Panc1 (cell line): ENCODE results near the gene ASB2. TPM values are rescaled to one million over a fixed set of nuclear protein-coding genes. Genes with fewer than 3 reads are reported as not detected.

Source experiments
- ATAC-seq: fragments of 200-7000 bp; cut with Tn5 transposase; 2 replicates; pipeline ENCODE4 v1.9.1; 2020; ENCODE audit warnings: mild to moderate bottlenecking, moderate library complexity
- BruUV-seq: library from RNA; stranded (reverse); fragments of 400-500 nt; replicated peaks from 2 replicates; lab custom pipeline; 2021; lab: Mats Ljungman, UMichigan
- CTCF ChIA-PET: fragments of 300-600 bp; sonication (Branson Sonifier 250); formaldehyde crosslinking; loops from one replicate; lab custom pipeline; 2022; ENCODE audit warnings: antibody characterized with exemption; lab: Charles Lee
- POLR2A ChIA-PET: fragments of 300-600 bp; sonication (Branson Sonifier 250); formaldehyde crosslinking; loops from one replicate; lab custom pipeline; 2022; ENCODE audit warnings: antibody characterized with exemption; lab: Charles Lee
- DNase-seq: peaks from one replicate; pipeline ENCODE4 v3.0.0-alpha.2; 2010; ENCODE audit warnings: low read depth, low spot score
- H3K27ac ChIP-seq: 2 replicates; pipeline ENCODE4 v1.5.1; 2011; ENCODE audit warnings: mild to moderate bottlenecking, low read length, inconsistent platforms
- H3K27me3 ChIP-seq: fragments of 200-500 bp; sonication (Bioruptor generic); 2 replicates; pipeline ENCODE4 v1.6.0; 2014; ENCODE audit warnings: low read length, inconsistent platforms; ENCODE audit not compliant: control insufficient read depth, insufficient read depth
- H3K36me3 ChIP-seq: fragments of 200-500 bp; sonication (Bioruptor generic); 2 replicates; pipeline ENCODE4 v1.5.1; 2014; ENCODE audit warnings: inconsistent platforms, mild to moderate bottlenecking, low read length, moderate library complexity; ENCODE audit not compliant: control insufficient read depth, insufficient read depth
- H3K4me1 ChIP-seq: 2 replicates; pipeline ENCODE4 v1.5.1; 2011; ENCODE audit warnings: inconsistent platforms, mild to moderate bottlenecking, low read length, moderate library complexity; ENCODE audit not compliant: control insufficient read depth, insufficient read depth
- H3K4me3 ChIP-seq, 2 experiments: 2 replicates each; pipeline ENCODE4 v1.5.1; 2011 to 2012; ENCODE audit warnings: low read depth in 2 of 2, low read length in 2 of 2, mild to moderate bottlenecking in 2 of 2, inconsistent platforms in 1 of 2, moderate library complexity in 1 of 2
- H3K9me3 ChIP-seq: fragments of 200-500 bp; sonication (Bioruptor generic); 2 replicates; pipeline ENCODE4 v1.5.1; 2014; ENCODE audit warnings: low read depth, mild to moderate bottlenecking, inconsistent platforms, low read length, moderate library complexity; ENCODE audit not compliant: control insufficient read depth, insufficient read depth
- CTCF ChIP-seq: fragments of 450-650 bp; IDR thresholded peaks from 2 replicates; pipeline ENCODE4 v1.5.1; 2017; ENCODE audit warnings: mild to moderate bottlenecking
- POLR2AphosphoS5 ChIP-seq: IDR thresholded peaks from 2 replicates; pipeline ENCODE4 v1.6.1; 2012; ENCODE audit warnings: mild to moderate bottlenecking, low read depth, low read length, moderate library complexity
- SIN3A ChIP-seq: IDR thresholded peaks from 2 replicates; pipeline ENCODE4 v1.6.1; 2012; ENCODE audit warnings: low read depth, mild to moderate bottlenecking, low read length, moderate library complexity, borderline replicate concordance; ENCODE audit not compliant: insufficient read depth
- TCF7L2 ChIP-seq: IDR thresholded peaks from 2 replicates; pipeline ENCODE4 v1.6.1; 2011; ENCODE audit warnings: mild to moderate bottlenecking, low read depth, low read length, inconsistent platforms
- in situ Hi-C: cut with HindIII; loops from 2 replicates; pipeline ENCODE4 v1.10.0; 2016; ENCODE audit warnings: low sequenced_read_pairs, low pct_unique_long_range_greater_than_20kb
- intact Hi-C: fragments of 100-400 bp; cut with micrococcal nuclease; formaldehyde crosslinking; loops from one replicate; pipeline ENCODE4 v1.10.0; 2022; ENCODE audit not compliant: unreplicated experiment
- total RNA-seq: library from RNA; stranded (reverse); gene quantifications from one replicate; pipeline ENCODE4 v1.2.1, GENCODE V29; 2021; ENCODE audit not compliant: unreplicated experiment
- TF ChIP-seq, protein P1 (sequence below), 2 experiments: IDR thresholded peaks; 2 replicates each; pipeline ENCODE4 v1.6.1; 2011 to 2012; ENCODE audit warnings: low read depth in 2 of 2, control low read depth in 1 of 2, low read length in 1 of 2, mild to moderate bottlenecking in 1 of 2, moderate library complexity in 1 of 2; ENCODE audit not compliant: insufficient read depth in 1 of 2

ASB2 gene
- total RNA-seq, 1 experiment from 2014 or later = 0.28 TPM

DNA sequence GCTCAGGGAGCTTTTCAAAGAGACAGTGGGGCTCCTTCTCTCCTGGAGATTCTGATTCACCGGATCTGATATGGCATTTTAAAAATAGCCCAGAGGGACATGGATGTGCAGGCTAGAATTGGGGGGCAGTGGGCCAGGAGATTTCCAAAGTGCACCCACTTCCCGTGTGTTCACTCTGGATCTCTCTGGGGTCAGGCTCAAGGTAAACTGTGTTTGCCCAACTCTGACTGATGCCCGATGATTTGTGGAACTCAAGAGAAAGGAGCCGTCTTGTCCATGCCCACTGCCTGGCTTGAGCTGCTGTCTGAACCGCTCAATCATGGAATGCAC lies 31.3 kb downstream of the ASB2 start:
- H3K4me1 ChIP-seq = peaks cover 18% of the 10 kb centered on the region
- intact Hi-C loops = no loop called here
- POLR2A ChIA-PET = no interaction called here
- no peak for DNase-seq
- ATAC-seq = no peak
- H3K9me3 ChIP-seq = no peaks in the 10 kb centered on the region
- no peaks in the 10 kb centered on the region for H3K36me3 ChIP-seq
- CTCF ChIA-PET = no interaction called here
- H3K27ac ChIP-seq = no peak overlapping the region
- no peaks in the 10 kb centered on the region for H3K27me3 ChIP-seq
- TF ChIP-seq POLR2AphosphoS5 (no peak), SIN3A (no peak), CTCF (no peak), TCF7L2 (no peak)
- TF ChIP-seq, protein P1, sequence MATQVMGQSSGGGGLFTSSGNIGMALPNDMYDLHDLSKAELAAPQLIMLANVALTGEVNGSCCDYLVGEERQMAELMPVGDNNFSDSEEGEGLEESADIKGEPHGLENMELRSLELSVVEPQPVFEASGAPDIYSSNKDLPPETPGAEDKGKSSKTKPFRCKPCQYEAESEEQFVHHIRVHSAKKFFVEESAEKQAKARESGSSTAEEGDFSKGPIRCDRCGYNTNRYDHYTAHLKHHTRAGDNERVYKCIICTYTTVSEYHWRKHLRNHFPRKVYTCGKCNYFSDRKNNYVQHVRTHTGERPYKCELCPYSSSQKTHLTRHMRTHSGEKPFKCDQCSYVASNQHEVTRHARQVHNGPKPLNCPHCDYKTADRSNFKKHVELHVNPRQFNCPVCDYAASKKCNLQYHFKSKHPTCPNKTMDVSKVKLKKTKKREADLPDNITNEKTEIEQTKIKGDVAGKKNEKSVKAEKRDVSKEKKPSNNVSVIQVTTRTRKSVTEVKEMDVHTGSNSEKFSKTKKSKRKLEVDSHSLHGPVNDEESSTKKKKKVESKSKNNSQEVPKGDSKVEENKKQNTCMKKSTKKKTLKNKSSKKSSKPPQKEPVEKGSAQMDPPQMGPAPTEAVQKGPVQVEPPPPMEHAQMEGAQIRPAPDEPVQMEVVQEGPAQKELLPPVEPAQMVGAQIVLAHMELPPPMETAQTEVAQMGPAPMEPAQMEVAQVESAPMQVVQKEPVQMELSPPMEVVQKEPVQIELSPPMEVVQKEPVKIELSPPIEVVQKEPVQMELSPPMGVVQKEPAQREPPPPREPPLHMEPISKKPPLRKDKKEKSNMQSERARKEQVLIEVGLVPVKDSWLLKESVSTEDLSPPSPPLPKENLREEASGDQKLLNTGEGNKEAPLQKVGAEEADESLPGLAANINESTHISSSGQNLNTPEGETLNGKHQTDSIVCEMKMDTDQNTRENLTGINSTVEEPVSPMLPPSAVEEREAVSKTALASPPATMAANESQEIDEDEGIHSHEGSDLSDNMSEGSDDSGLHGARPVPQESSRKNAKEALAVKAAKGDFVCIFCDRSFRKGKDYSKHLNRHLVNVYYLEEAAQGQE (IDR thresholded peaks at IDR 0.05; ENCODE audit: insufficient read depth in 1 of 2, low read depth in 2 of 2, low read length in 1 of 2) = no peak
- H3K4me3 ChIP-seq = no peak overlapping the region
- BruUV-seq = no TSS peak
- in situ Hi-C loops = no loop called here

DNA sequence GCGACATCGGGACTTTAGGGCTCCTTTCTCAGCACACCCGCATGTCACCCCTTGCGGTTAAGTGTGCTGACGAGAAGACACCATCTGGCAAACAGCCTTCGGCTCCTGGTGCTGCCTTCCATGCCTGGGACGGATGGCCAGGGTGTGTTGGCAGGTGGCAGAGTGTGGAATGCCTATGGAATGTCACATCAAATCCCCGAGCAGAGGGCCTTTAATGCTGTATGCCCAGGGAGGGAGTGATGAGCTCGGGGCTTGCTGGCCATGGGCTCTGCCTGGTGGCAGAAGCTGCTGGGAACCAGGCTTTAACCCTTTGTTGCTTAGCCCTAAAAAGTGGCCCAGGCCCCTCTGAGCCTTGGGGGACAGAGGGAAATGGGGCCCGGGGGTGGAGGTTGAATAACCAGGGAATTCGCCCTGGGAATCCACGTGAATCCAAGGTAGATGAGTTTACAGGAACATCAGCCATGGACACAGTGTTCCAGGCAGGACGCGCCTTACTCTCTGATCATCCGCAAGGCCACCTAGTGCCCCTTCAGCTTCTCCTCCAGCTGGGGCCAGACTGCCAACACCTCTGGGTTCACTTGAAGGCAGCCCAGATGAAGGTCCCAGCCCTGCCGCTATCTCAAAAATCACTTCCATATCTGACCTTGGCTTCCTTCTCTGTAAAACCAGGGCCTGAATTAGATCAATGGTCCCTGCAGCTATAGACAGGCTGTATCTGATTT lies 31.9 kb downstream of the ASB2 start:
- intact Hi-C loops = no loop called here
- Histone ChIP-seq H3K4me1 (peaks cover 18% of the 10 kb centered on the region), H3K27ac (no peak overlapping the region), H3K9me3 (no peaks in the 10 kb centered on the region), H3K27me3 (no peaks in the 10 kb centered on the region), H3K36me3 (no peaks in the 10 kb centered on the region), H3K4me3 (no peak overlapping the region)
- ATAC-seq (no peak), DNase-seq (no peak)
- ChIA-PET POLR2A (no interaction called here), CTCF (no interaction called here)
- BruUV-seq = no TSS peak
- in situ Hi-C loops = no loop called here
- TF ChIP-seq POLR2AphosphoS5 (no peak), TCF7L2 (no peak), SIN3A (no peak)

GRCh38 chr14:93943930-93944329 lies 32.4 kb downstream of the ASB2 start:
- Histone ChIP-seq H3K27me3 (no peaks in the 10 kb centered on the region), H3K36me3 (no peaks in the 10 kb centered on the region), H3K27ac (no peak overlapping the region), H3K4me3 (no peak overlapping the region), H3K9me3 (no peaks in the 10 kb centered on the region), H3K4me1 (peaks cover 18% of the 10 kb centered on the region)
- CTCF ChIA-PET = no interaction called here
- DNase-seq (no peak), ATAC-seq (no peak)
- TF ChIP-seq SIN3A (no peak), POLR2AphosphoS5 (no peak), CTCF (no peak), TCF7L2 (no peak)
- TF ChIP-seq, protein P1 (IDR thresholded peaks at IDR 0.05; ENCODE audit: insufficient read depth in 1 of 2, low read depth in 2 of 2, low read length in 1 of 2) = no peak
- BruUV-seq = no TSS peak
- in situ Hi-C loops = no loop called here
- POLR2A ChIA-PET = no interaction called here
- intact Hi-C loops = no loop called here
